Stimulated activated CD8-positive, alpha-beta memory T cell treated with anti-CD3 and anti-CD28 coated beads, Interleukin-15, amount 100 ng/mL, for 1 hour (primary cell): ENCODE measurements around the gene SLC15A2.
"Not testable (repeated sequence)": the region's sequence is repeated elsewhere in the genome, so short reads cannot be mapped to it uniquely, and the experiment has no call there.

Source experiments
- DNase-seq: peaks from one replicate; pipeline ENCODE4 v3.0.0-alpha.2; 2020; ENCODE audit warnings: low read depth

SLC15A2 gene

DNA sequence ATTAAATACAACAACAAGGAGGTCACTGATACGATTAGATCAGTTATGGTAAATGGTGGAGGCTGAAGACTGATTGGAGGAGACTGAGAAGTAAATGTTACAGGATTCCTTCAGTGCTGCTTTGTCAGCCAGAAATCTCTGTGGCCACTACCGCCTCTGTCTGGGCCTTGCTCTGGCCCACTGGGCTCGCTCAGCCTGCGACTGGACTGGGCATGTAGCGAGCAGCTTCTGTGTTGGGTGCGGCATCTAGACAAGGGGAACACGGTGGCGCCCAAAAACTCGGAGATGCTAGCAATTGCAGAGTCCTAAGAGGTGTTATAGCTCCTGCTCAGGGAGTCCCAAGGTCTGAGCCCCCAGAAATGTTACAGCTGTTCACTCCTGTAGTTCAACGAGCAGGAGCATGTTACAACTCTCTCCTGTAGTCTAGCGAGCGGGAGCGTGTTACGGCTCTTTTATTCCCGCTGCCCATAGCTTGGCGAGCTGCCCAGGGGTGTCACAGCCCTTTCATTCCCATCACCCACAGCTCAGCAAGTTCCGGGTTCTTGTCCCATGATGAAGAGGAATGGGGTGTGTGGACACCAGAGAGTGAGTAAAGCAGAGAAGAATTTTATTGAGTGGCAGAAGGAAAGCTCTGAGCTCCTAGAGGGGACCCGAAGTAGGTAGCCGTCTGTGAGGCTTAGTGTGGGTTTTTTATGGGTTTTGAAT is 24.7 kb downstream of the SLC15A2 start:
- no peak for DNase-seq

DNA sequence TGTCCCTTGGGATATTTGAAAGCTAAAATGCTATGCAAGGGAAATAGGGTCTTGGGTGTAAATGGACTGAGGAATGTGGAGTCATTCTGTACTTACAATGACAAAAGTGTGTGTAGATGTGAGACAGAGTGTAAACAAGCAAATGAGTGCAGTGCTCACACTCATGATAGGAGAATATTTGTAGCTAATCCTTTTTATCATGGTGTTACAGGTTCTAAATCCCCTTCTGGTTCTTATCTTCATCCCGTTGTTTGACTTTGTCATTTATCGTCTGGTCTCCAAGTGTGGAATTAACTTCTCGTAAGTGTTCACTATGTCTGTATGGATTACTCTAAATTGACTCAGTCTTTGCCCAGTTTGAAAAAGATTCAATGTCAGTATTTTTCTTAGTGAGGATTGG is 30.5 kb downstream of the SLC15A2 start:
- DNase-seq = no peak

DNA sequence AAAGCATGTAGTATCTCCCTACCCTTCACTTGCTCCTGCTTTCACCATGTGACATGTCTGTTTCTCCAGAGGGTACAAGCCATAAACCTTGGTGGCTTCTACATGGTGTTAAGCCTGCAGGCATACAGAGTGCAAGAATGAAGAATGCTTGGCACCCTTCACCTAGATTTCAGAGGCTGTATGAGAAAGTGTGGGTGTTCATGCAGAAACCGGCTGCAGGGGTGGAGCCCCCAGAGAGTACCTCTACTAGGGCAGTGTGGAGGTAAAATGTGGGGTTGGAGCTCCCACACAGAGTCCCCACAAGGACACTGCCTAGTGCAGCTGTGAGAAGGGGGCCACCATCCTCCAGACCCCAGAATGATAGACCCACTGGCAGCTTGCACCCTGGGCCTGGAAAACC is 32.2 kb downstream of the SLC15A2 start:
- DNase-seq = no peak

GRCh38 chr3:121938141-121938855 is 44.1 kb downstream of the SLC15A2 start:
- not testable (repeated sequence) for DNase-seq

DNA sequence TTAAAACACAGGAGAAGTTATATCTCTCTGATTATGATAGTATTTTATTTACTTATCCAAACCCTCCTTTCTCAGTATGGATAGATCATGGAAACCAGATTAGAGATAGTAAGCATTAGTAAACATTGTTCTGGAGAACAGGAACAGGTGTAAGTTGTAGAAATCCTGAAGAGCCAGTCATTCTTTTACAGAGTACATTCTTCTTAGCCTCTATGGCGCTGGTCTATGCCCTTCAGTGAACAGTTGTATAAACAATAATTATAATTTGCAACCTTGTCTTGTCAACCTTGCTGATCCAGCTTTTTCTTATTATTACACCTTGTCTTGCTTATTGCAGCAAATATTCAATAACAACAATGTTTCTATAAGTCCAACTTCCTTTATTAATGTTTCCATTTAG is 47.4 kb downstream of the SLC15A2 start:
- DNase-seq = no peak

DNA sequence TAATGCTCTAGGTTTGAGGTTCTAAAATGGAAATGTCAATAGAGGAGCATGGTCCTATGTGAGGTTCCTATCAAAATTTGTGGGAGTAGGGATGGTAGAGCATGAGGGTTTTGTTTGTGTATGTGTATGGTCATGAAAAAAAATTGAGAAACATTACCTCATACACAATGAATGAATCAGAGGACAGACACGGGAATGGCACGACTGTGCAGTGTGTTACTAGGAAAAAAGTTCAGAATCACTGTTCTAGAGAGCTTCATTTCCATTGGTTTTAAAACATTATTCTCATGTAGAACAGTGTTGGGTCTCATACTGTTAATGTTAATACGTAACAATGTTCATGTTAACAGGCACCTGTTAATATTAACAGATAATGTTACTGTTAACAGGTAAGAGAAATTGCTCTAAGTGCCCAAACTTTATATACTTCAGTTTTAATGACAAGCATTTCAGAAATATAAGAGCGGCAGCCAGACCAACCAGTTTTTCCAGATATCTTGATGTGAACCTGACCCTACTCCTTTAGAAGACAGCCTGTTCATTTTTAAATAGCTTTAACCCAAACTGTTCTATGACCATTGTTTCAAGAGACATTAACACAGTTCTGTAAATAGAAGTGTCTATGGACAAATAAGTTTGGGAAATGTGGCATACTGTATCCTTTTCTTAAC is 48.0 kb downstream of the SLC15A2 start:
- no peak for DNase-seq

DNA sequence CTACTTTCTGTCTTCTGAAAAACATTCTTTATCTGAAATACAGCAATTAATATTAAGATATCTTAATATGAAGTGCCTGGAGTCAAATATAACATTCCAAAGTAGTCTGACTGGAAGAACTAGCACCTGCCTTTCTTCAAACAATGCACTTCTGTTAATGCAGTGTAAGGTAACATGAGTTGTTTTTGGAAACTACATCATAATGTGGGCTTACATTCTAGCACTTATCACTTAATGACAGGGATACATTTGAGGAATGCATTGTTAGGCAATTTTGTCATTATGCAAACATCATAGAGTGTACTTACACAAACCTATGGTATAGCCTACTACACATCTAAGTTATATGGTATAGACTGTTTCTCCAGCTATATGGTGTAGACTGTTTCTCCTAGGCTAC is 49.2 kb downstream of the SLC15A2 start:
- no peak for DNase-seq

- DNase-seq = no peak
These were observed 54.4 kb downstream of the SLC15A2 start for GRCh38 chr3:121948641-121949040.

- no peak for DNase-seq
These were observed 57.2 kb downstream of the SLC15A2 start for GRCh38 chr3:121951291-121951919.

GRCh38 chr3:121956363-121956762 is 62.2 kb downstream of the SLC15A2 start:
- DNase-seq = no peak

DNA sequence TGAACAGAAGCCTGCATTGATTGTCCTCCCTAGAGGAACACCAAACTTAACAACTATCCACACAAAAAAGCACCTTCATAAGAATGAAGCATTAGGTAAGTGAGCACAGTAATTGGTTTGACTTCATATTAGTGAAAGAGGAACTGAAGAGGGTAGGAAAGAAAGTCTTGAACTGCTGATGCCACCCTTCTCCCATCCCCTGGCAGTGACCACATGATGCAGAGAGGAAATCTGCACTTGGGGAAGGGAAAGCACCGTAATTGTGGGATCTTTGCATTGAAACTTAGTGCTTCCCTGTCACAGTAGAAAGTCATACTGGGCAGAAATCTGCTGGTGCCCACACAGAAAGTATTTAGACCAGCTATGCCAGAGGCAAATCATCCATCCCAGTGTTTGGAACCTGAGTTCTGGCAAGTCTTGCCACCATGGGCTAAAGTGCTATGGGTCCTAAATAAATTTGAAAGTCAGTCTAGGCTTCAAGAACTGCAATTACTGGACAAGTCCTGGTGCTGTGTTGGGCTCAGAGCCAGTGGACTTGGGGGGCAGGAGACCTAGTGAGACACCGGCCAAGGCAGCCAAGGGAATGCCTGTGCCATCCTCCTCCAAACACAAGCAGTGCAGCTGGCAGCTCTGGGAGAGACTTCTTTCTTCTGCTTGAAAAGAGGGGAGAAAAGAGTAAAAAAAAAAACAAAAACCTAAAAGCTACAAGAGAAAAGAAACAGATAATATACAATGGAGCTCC is 63.6 kb downstream of the SLC15A2 start:
- DNase-seq = no peak

GRCh38 chr3:121958801-121959200 is 64.6 kb downstream of the SLC15A2 start:
- DNase-seq = no peak

- DNase-seq = no peak
These were observed 67.1 kb downstream of the SLC15A2 start for GRCh38 chr3:121961283-121961682.

- no peak for DNase-seq
These were observed 68.2 kb downstream of the SLC15A2 start for GRCh38 chr3:121962443-121962842.

GRCh38 chr3:121963608-121964007 is 69.4 kb downstream of the SLC15A2 start:
- DNase-seq = no peak

DNA sequence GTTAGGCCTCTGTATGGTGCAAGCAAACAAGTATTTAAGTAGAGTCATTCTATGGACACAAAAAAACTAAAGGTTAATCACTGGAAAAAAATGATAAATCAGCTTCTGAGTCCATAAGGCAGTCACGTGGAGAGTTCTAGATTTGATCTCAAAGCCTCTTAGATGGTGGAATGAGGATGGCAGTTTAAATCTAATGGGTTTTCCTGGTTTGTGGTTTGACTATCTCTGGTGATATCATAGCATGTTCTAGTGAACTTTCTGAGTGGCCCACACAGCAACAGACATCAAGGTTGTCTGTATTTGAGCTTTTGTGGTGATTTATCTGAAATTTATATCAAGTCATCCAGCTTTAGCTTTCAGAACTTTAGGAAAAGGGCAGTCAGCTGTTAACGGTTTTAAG is 75.4 kb downstream of the SLC15A2 start:
- no peak for DNase-seq

GRCh38 chr3:121970047-121970446 is 75.8 kb downstream of the SLC15A2 start:
- no peak for DNase-seq

DNA sequence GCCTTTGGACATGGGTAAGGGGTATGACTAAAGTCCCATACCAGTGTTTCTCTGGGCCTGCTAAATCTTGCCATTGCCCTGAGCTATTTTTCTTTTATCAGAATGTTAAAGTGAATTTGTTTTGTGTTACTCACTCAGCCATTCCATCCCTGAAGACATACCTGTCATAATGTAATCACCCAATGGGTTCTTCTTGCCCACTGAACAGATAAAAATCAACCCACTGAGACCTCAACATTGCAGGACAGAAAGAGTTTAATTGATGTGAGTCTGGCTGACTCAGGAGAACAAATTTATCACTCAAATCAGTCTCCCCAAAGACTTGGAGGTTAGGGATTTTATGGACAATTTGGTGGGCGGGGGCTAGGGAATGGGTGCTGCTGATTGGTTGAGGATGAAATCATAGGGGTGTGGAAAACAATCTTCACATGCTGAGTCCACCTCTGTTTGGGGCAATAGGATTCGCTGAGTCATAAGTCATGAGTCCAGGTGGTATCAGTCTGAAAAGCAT is 80.5 kb downstream of the SLC15A2 start:
- no peak for DNase-seq

- no peak for DNase-seq
These were observed 81.6 kb downstream of the SLC15A2 start for GRCh38 chr3:121975702-121976302.

GRCh38 chr3:121976727-121977126 is 82.5 kb downstream of the SLC15A2 start:
- DNase-seq = no peak

- no peak for DNase-seq
These were observed 85.0 kb downstream of the SLC15A2 start for GRCh38 chr3:121979246-121979645.
